Activated CD8-positive, alpha-beta memory T cell treated with anti-CD3 and anti-CD28 coated beads, Interleukin-2, amount 50 U/mL, for 1 hour (primary cell): ENCODE results near the gene BCL11A.

Source experiments
- DNase-seq: peaks from one replicate; pipeline ENCODE4 v3.0.0-alpha.2; 2020; ENCODE audit errors: extremely low read depth

BCL11A gene

GRCh38 chr2:60505880-60506260 is 47.6 kb downstream of the BCL11A start:
- no peak for DNase-seq

- DNase-seq: no peak
Observed at GRCh38 chr2:60505240-60505879, 48.1 kb downstream of the BCL11A start.

GRCh38 chr2:60504049-60504448 is 49.4 kb downstream of the BCL11A start:
- no peak for DNase-seq

- no peak for DNase-seq
Observed at GRCh38 chr2:60502144-60502543, 51.3 kb downstream of the BCL11A start.

GRCh38 chr2:60500861-60501260 is 52.6 kb downstream of the BCL11A start:
- DNase-seq: no peak

GRCh38 chr2:60499651-60500265 is 53.7 kb downstream of the BCL11A start:
- no peak for DNase-seq

GRCh38 chr2:60498816-60499429 is 54.5 kb downstream of the BCL11A start:
- no peak for DNase-seq

- DNase-seq: no peak
Observed at GRCh38 chr2:60498127-60498815, 55.2 kb downstream of the BCL11A start.

GRCh38 chr2:60497500-60497899 is 56.0 kb downstream of the BCL11A start:
- DNase-seq: no peak

- DNase-seq: no peak
Observed at GRCh38 chr2:60496956-60497355, 56.5 kb downstream of the BCL11A start.

GRCh38 chr2:60496475-60496874 is 57.0 kb downstream of the BCL11A start:
- no peak for DNase-seq

- DNase-seq: no peak
Observed at GRCh38 chr2:60495041-60495625, 58.3 kb downstream of the BCL11A start.

GRCh38 chr2:60493804-60494387 is 59.6 kb downstream of the BCL11A start:
- DNase-seq: no peak

GRCh38 chr2:60492548-60492947 is 60.9 kb downstream of the BCL11A start:
- no peak for DNase-seq

- DNase-seq: no peak
Observed at GRCh38 chr2:60490848-60491247, 62.6 kb downstream of the BCL11A start.

GRCh38 chr2:60490441-60490840 is 63.0 kb downstream of the BCL11A start:
- no peak for DNase-seq

- no peak for DNase-seq
Observed at GRCh38 chr2:60489289-60489688, 64.2 kb downstream of the BCL11A start.

- DNase-seq: no peak
Observed at GRCh38 chr2:60488291-60488690, 65.2 kb downstream of the BCL11A start.

- no peak for DNase-seq
Observed at GRCh38 chr2:60487174-60487573, 66.3 kb downstream of the BCL11A start.

GRCh38 chr2:60486551-60486950 is 66.9 kb downstream of the BCL11A start:
- no peak for DNase-seq

- DNase-seq: no peak
Observed at GRCh38 chr2:60486067-60486466, 67.4 kb downstream of the BCL11A start.

GRCh38 chr2:60485550-60485949 is 67.9 kb downstream of the BCL11A start:
- no peak for DNase-seq
